ENCODE data around the gene PPIL1.

DNA sequence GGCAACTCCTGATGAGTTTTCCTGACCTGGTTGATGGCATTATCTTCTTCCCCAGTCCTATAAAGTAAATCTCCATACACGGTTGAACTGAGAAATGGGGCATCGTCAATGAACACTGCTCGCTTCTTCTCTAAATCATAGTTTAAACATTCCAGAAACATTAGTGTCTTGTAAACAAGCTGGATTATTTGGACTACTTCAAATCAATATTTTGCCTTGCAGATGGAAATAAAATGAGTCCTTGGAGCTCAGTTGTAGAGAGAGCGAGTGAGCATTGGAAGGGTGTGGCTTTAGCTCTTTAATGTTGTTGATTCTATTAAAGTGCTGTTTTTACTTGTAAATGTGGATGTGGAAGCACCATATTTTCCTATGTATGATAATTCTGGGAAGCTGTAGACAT, 29.5 kb upstream of the PPIL1 start:
- TF ChIP-seq, protein P1, sequence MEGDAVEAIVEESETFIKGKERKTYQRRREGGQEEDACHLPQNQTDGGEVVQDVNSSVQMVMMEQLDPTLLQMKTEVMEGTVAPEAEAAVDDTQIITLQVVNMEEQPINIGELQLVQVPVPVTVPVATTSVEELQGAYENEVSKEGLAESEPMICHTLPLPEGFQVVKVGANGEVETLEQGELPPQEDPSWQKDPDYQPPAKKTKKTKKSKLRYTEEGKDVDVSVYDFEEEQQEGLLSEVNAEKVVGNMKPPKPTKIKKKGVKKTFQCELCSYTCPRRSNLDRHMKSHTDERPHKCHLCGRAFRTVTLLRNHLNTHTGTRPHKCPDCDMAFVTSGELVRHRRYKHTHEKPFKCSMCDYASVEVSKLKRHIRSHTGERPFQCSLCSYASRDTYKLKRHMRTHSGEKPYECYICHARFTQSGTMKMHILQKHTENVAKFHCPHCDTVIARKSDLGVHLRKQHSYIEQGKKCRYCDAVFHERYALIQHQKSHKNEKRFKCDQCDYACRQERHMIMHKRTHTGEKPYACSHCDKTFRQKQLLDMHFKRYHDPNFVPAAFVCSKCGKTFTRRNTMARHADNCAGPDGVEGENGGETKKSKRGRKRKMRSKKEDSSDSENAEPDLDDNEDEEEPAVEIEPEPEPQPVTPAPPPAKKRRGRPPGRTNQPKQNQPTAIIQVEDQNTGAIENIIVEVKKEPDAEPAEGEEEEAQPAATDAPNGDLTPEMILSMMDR (IDR thresholded peaks at IDR 0.05; ENCODE audit: control extremely low read depth in 1 of 3, insufficient read depth in 1 of 3, low read depth in 1 of 3, low read length in 3 of 3), result no peak
- TF ChIP-seq TEAD4 (IDR thresholded peaks at IDR 0.05; ENCODE audit: low read depth, low read length) (no peak), POLR2AphosphoS5 (IDR thresholded peaks at IDR 0.05; ENCODE audit: low read depth, low read length) (no peak), CTBP2 (IDR thresholded peaks at IDR 0.05; ENCODE audit: borderline replicate concordance, insufficient read depth, insufficient read length, low read length) (no peak), POLR2A (IDR thresholded peaks at IDR 0.05; ENCODE audit: control extremely low read depth in 1 of 2, low read depth in 2 of 2, low read length in 2 of 2) (no peak), EP300 (IDR thresholded peaks at IDR 0.05; ENCODE audit: borderline replicate concordance in 1 of 2, low read depth in 2 of 2, low read length in 2 of 2) (no peak), PHF8 (conservative IDR thresholded peaks at IDR 0.05; ENCODE audit: low read depth, low read length) (no peak)
